HAP-1 (cell line): ENCODE results near the gene TNRC18.

Experiments used
- DNase-seq, 2 experiments: peaks; one replicate each; pipeline ENCODE4 v3.0.0-alpha.2; 2016 to 2020; ENCODE audit warnings: low spot score in 2 of 2
- H3K27me3 ChIP-seq: fragments of 250-450 bp; sonication (Bioruptor Pico); 2 replicates; pipeline ENCODE4 v1.5.1; 2020; ENCODE audit warnings: low read depth, mild to moderate bottlenecking, moderate library complexity
- H3K36me3 ChIP-seq: fragments of 250-450 bp; sonication (Bioruptor Pico); replicated peaks from 2 replicates; pipeline ENCODE4 v1.5.1; 2020; ENCODE audit warnings: mild to moderate bottlenecking
- H3K4me1 ChIP-seq: fragments of 250-450 bp; sonication (Bioruptor Pico); 2 replicates; pipeline ENCODE4 v1.5.1; 2020; ENCODE audit warnings: mild to moderate bottlenecking
- H3K4me3 ChIP-seq: fragments of 250-450 bp; sonication (Bioruptor Pico); 2 replicates; pipeline ENCODE4 v1.5.1; 2020; ENCODE audit warnings: mild to moderate bottlenecking, moderate library complexity
- H3K9me3 ChIP-seq: fragments of 250-450 bp; sonication (Bioruptor Pico); 2 replicates; pipeline ENCODE4 v1.5.1; 2020; ENCODE audit warnings: mild to moderate bottlenecking, moderate library complexity
- in situ Hi-C: fragments of 300-500 bp; cut with MboI; formaldehyde crosslinking; loops from 3 replicates; pipeline ENCODE4 v1.14.3; 2020; ENCODE audit warnings: low sequenced_read_pairs, inconsistent platforms, mixed read lengths

TNRC18 gene

GRCh38 chr7:5359344-5359743 is 64.3 kb downstream of the TNRC18 start:
- no peaks in the 10 kb centered on the region for H3K9me3 ChIP-seq
- in situ Hi-C loops, result loop anchor here (25.0 kb wide), 1 partner anchor 328 kb away; no protein-coding TSS in a partner anchor
- peaks cover 58% of the 10 kb centered on the region for H3K36me3 ChIP-seq

GRCh38 chr7:5357951-5358350 is 65.7 kb downstream of the TNRC18 start:
- Histone ChIP-seq H3K9me3 (no peaks in the 10 kb centered on the region), H3K27me3 (no peaks in the 10 kb centered on the region), H3K36me3 (peaks cover 57% of the 10 kb centered on the region), H3K4me1 (no peaks in the 10 kb centered on the region), H3K4me3 (no peak overlapping the region)
- DNase-seq, result no peak
- in situ Hi-C loops, result loop anchor here (25.0 kb wide), 1 partner anchor 329 kb away; no protein-coding TSS in a partner anchor

More at GRCh38 chr7:5359344-5359743, 64.3 kb downstream of the TNRC18 start:
- no peak for DNase-seq
- Histone ChIP-seq H3K4me1 (no peaks in the 10 kb centered on the region), H3K27me3 (no peaks in the 10 kb centered on the region), H3K4me3 (no peak overlapping the region)

- H3K27me3 ChIP-seq, result no peaks in the 10 kb centered on the region
- H3K4me1 ChIP-seq, result no peaks in the 10 kb centered on the region
- peaks cover 59% of the 10 kb centered on the region for H3K36me3 ChIP-seq
- DNase-seq, result no peak
- in situ Hi-C loops, result loop anchor here (25.0 kb wide), 1 partner anchor 331 kb away; no protein-coding TSS in a partner anchor
- no peak overlapping the region for H3K4me3 ChIP-seq
- H3K9me3 ChIP-seq, result no peaks in the 10 kb centered on the region
These were observed 66.9 kb downstream of the TNRC18 start for GRCh38 chr7:5356751-5357119.

GRCh38 chr7:5354460-5355232 is 69.0 kb downstream of the TNRC18 start:
- H3K4me3 ChIP-seq, result no peak overlapping the region
- H3K27me3 ChIP-seq, result no peaks in the 10 kb centered on the region
- in situ Hi-C loops, result loop anchor here (25.0 kb wide), 1 partner anchor 333 kb away; no protein-coding TSS in a partner anchor
- no peaks in the 10 kb centered on the region for H3K9me3 ChIP-seq
- no peaks in the 10 kb centered on the region for H3K4me1 ChIP-seq
- peaks cover 62% of the 10 kb centered on the region for H3K36me3 ChIP-seq
- DNase-seq, result no peak

- peaks cover 46% of the 10 kb centered on the region for H3K36me3 ChIP-seq
- DNase-seq, result no peak
- no peaks in the 10 kb centered on the region for H3K4me1 ChIP-seq
- H3K9me3 ChIP-seq, result no peaks in the 10 kb centered on the region
- no peaks in the 10 kb centered on the region for H3K27me3 ChIP-seq
- in situ Hi-C loops, result loop anchor here (25.0 kb wide), 1 partner anchor 335 kb away; no protein-coding TSS in a partner anchor
- no peak overlapping the region for H3K4me3 ChIP-seq
These were observed 71.1 kb downstream of the TNRC18 start for GRCh38 chr7:5352440-5353010.

- H3K27me3 ChIP-seq, result no peaks in the 10 kb centered on the region
- DNase-seq, result no peak
- H3K9me3 ChIP-seq, result no peaks in the 10 kb centered on the region
- H3K4me1 ChIP-seq, result no peaks in the 10 kb centered on the region
- in situ Hi-C loops, result loop anchor here (25.0 kb wide), 1 partner anchor 336 kb away; no protein-coding TSS in a partner anchor
- peaks cover 38% of the 10 kb centered on the region for H3K36me3 ChIP-seq
- H3K4me3 ChIP-seq, result no peak overlapping the region
These were observed 71.9 kb downstream of the TNRC18 start for GRCh38 chr7:5351507-5352265.

GRCh38 chr7:5350600-5351385 is 72.8 kb downstream of the TNRC18 start:
- H3K4me3 ChIP-seq, result no peak overlapping the region
- no peak for DNase-seq
- no peaks in the 10 kb centered on the region for H3K9me3 ChIP-seq
- in situ Hi-C loops, result loop anchor here (25.0 kb wide), 1 partner anchor 337 kb away; no protein-coding TSS in a partner anchor
- no peaks in the 10 kb centered on the region for H3K4me1 ChIP-seq
- no peaks in the 10 kb centered on the region for H3K27me3 ChIP-seq
- peaks cover 31% of the 10 kb centered on the region for H3K36me3 ChIP-seq

GRCh38 chr7:5350174-5350463 is 73.5 kb downstream of the TNRC18 start:
- in situ Hi-C loops, result loop anchor here (25.0 kb wide), 1 partner anchor 337 kb away; no protein-coding TSS in a partner anchor
- DNase-seq, result no peak
- no peaks in the 10 kb centered on the region for H3K27me3 ChIP-seq
- H3K36me3 ChIP-seq, result peaks cover 25% of the 10 kb centered on the region
- no peak overlapping the region for H3K4me3 ChIP-seq
- H3K9me3 ChIP-seq, result no peaks in the 10 kb centered on the region
- no peaks in the 10 kb centered on the region for H3K4me1 ChIP-seq

- in situ Hi-C loops, result loop anchor here (25.0 kb wide), 1 partner anchor 338 kb away; no protein-coding TSS in a partner anchor
- Histone ChIP-seq H3K36me3 (peaks cover 27% of the 10 kb centered on the region), H3K27me3 (no peaks in the 10 kb centered on the region), H3K4me1 (no peaks in the 10 kb centered on the region), H3K9me3 (no peaks in the 10 kb centered on the region), H3K4me3 (no peak overlapping the region)
- DNase-seq, result no peak
These were observed 74.0 kb downstream of the TNRC18 start for GRCh38 chr7:5349437-5350173.

GRCh38 chr7:5349005-5349380 is 74.6 kb downstream of the TNRC18 start:
- no peaks in the 10 kb centered on the region for H3K27me3 ChIP-seq
- DNase-seq, result no peak
- no peaks in the 10 kb centered on the region for H3K4me1 ChIP-seq
- H3K9me3 ChIP-seq, result no peaks in the 10 kb centered on the region
- in situ Hi-C loops, result no loop called here
- peaks cover 33% of the 10 kb centered on the region for H3K36me3 ChIP-seq
- no peak overlapping the region for H3K4me3 ChIP-seq

GRCh38 chr7:5348134-5349004 is 75.3 kb downstream of the TNRC18 start:
- in situ Hi-C loops, result no loop called here
- Histone ChIP-seq H3K4me1 (no peaks in the 10 kb centered on the region), H3K4me3 (no peak overlapping the region), H3K9me3 (no peaks in the 10 kb centered on the region), H3K27me3 (no peaks in the 10 kb centered on the region), H3K36me3 (peaks cover 39% of the 10 kb centered on the region)
- no peak for DNase-seq

GRCh38 chr7:5345671-5346070 is 78.0 kb downstream of the TNRC18 start:
- Histone ChIP-seq H3K9me3 (no peaks in the 10 kb centered on the region), H3K4me1 (no peaks in the 10 kb centered on the region), H3K36me3 (peaks cover 39% of the 10 kb centered on the region), H3K4me3 (no peak overlapping the region), H3K27me3 (no peaks in the 10 kb centered on the region)
- in situ Hi-C loops, result no loop called here
- DNase-seq, result no peak
